Prostate gland (tissue), 2 donors: ENCODE results near the gene OTULIN.

Source experiments
- CTCF ChIP-seq, 4 experiments: fragments of 200-600 bp in 2 of 4; fragments of 450-650 bp in 2 of 4; sonication (generic) in 2 of 4; IDR thresholded peaks; 1 replicate in 3 of 4; 2 replicates in 1 of 4; pipeline ENCODE4 v1.5.1; 2016 to 2019; ENCODE audit warnings: antibody characterized with exemption in 4 of 4, mild to moderate bottlenecking in 2 of 4, moderate library complexity in 2 of 4
- POLR2A ChIP-seq: fragments of 450-650 bp; IDR thresholded peaks from one replicate; pipeline ENCODE4 v1.6.1; 2016; ENCODE audit warnings: antibody characterized with exemption, mild to moderate bottlenecking

- TF ChIP-seq CTCF (IDR thresholded peaks at IDR 0.05): peak in 2 of 4 experiments; percentile 6 to 20
- TF ChIP-seq POLR2A: peak; percentile 97
Observed at GRCh38 chr5:14664270-14665100, at the start of gene OTULIN.
